Kidney (tissue), 14 donors: ENCODE measurements around the gene SLC48A1. TPM values are rescaled to one million over a fixed set of nuclear protein-coding genes. Genes with fewer than 3 reads are reported as not detected.
A peak's percentile ranks its signal among the peaks of the same experiment; 100 is the strongest.

Source experiments
- DNase-seq, 5 donors: peaks; one replicate each; pipeline ENCODE4 v3.0.0-alpha.2; 2013 to 2020
- FAIRE-seq: peaks from 2 replicates; lab custom pipeline; 2012; peaks lifted over from hg19 to GRCh38; lab: Jason Lieb, UNC
- H3K27ac ChIP-seq, 2 donors: one replicate each; pipeline ENCODE4 v1.7.0; 2013; ENCODE audit warnings: low read depth in 2 of 2, low read length in 2 of 2, inconsistent platforms in 1 of 2
- H3K27me3 ChIP-seq: one replicate; pipeline ENCODE4 v1.7.1; 2013; ENCODE audit warnings: low read length, inconsistent platforms; ENCODE audit not compliant: control insufficient read depth, insufficient read depth
- H3K36me3 ChIP-seq, 3 donors: one replicate each; pipeline versions ENCODE4 v1.7.0 to v1.7.1; 2013; ENCODE audit warnings: low read length in 3 of 3, control low read depth in 1 of 3, inconsistent platforms in 1 of 3; ENCODE audit not compliant: insufficient read depth in 3 of 3, control insufficient read depth in 2 of 3
- H3K4me1 ChIP-seq, 3 donors: one replicate each; pipeline versions ENCODE4 v1.7.0 to v1.7.1; 2013; ENCODE audit warnings: low read length in 3 of 3, inconsistent platforms in 1 of 3, low read depth in 1 of 3; ENCODE audit not compliant: control insufficient read depth in 2 of 3, insufficient read depth in 2 of 3
- H3K4me3 ChIP-seq, 3 donors: one replicate each; pipeline versions ENCODE4 v1.7.0 to v1.8.1; 2013; ENCODE audit warnings: low read length in 3 of 3, control low read depth in 1 of 3, inconsistent platforms in 1 of 3
- H3K9ac ChIP-seq, 3 donors: one replicate each; pipeline versions ENCODE4 v1.7.0 to v1.7.1; 2013; ENCODE audit warnings: low read length in 3 of 3, control low read depth in 1 of 3, inconsistent platforms in 1 of 3
- H3K9me3 ChIP-seq, 3 donors: one replicate each; pipeline versions ENCODE4 v1.7.0 to v1.7.1; 2013; ENCODE audit warnings: low read length in 3 of 3, control low read depth in 1 of 3, inconsistent platforms in 1 of 3; ENCODE audit not compliant: control insufficient read depth in 2 of 3, insufficient read depth in 1 of 3
- intact Hi-C: fragments of 100-400 bp; cut with DNase I; formaldehyde crosslinking; loops from one replicate; pipeline ENCODE4 v1.11.1; 2022
- polyA plus RNA-seq: library from polyadenylated mRNA; stranded (reverse); fragments of 350-450 nt; fragmentation: Illumina TruSeq; extraction: RNeasy Lipid Tissue Mini Kit (QIAGEN cat#74804); gene quantifications from one replicate; pipeline ENCODE4 v1.2.3, GENCODE V29; 2014; ENCODE audit warnings: low read depth, low replicate concordance; ENCODE audit not compliant: insufficient read depth
- total RNA-seq: library from RNA; stranded (reverse); fragmentation: NEBNext Ultra II Directional; extraction: Animal tissue kit (Norgen Biotek cat#: 25700); gene quantifications from one replicate; pipeline ENCODE4 v1.2.1, GENCODE V29; 2021
- TF ChIP-seq, protein P1 (sequence below): IDR thresholded peaks from 3 replicates; pipeline ENCODE4 v1.5.1; 2012; ENCODE audit warnings: mild to moderate bottlenecking, moderate library complexity, borderline replicate concordance; ENCODE audit not compliant: insufficient read depth; ENCODE audit errors: extremely low read depth
- donor health status: control.
- donor health status: control.
- donor health status: control.
- donor health status: control.
- donor health status: control.
- donor health status: DM: yes; HTN: yes; CAD: no.
- donor health status: Normal renal cell carcinoma (clear cell type).

Gene SLC48A1
- total and polyA plus RNA-seq, 2 donors from 2014 or later, result 56.9 to 69.9 TPM

DNA sequence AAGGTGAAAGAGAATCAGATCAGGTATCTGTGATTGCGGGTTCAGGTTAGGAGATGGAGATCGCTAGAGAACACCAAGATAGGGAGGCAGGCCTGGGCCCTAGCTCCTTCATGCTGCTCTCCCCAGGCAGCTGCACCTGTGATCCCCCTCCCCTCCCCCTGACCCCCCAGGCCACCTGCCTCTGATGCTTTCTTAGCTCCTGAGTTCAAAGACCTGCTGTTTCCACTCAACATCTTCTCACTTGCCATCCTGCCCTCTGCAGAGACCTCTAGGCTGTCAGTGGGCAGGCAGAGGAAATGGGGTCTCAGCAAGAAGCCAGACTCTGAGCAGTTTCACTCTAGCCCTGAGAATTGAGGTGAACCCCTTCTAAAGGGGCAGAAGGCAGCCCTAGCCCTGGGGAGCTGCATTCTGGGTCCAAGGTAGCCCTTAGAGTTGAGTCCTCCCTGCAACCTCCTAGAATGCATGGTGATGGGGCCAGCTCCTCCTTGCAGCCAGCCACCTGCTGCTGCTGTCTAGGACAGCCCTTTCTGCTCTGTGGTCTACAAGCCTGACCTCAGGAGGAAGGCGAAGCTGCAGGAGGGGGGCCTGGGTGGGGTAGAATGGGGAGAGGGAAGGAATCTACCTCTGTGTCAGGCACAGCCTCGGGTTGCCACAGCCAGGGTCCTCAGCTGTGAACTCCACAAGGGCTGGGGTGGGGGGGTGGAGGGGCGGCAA is 6.4 kb upstream of the SLC48A1 start:
- no peak for FAIRE-seq
- H3K4me1 ChIP-seq, result peaks cover 7 to 35% (median 28%) of the 10 kb centered on the region in 3 donors
- intact Hi-C loops, result no loop called here

DNA sequence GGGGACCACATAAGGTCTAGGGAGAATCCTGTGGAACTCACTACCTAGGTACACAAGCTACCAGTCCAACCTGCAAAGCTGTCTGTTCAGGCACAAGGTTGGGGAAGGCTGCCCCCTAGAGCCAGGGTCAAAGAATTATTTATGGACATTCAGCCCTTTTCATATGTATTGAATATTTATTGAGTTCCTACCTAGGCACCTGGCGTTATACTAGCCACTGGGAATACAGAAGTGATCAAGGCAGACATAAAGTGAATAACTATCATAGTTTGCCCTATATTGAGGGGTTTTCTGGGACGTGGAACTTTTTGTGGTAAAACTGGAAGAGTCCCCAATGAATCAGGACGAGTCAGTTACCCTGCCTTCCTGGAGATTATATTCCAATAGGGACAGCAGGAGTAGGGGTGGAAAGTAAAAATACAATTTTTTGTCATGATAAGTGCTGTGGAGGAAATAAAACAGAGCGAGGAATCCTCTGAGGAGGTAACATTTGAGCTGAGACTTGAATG is 5.8 kb upstream of the SLC48A1 start:
- no peaks in the 10 kb centered on the region for H3K27me3 ChIP-seq
- intact Hi-C loops, result no loop called here
- FAIRE-seq (no peak), DNase-seq (peak in 1 of 5 donors; percentile 68)
- H3K9me3 ChIP-seq, result no peaks in the 10 kb centered on the region
- H3K4me1 ChIP-seq, result peaks cover 7 to 31% (median 22%) of the 10 kb centered on the region in 3 donors
- TF ChIP-seq, protein P1, sequence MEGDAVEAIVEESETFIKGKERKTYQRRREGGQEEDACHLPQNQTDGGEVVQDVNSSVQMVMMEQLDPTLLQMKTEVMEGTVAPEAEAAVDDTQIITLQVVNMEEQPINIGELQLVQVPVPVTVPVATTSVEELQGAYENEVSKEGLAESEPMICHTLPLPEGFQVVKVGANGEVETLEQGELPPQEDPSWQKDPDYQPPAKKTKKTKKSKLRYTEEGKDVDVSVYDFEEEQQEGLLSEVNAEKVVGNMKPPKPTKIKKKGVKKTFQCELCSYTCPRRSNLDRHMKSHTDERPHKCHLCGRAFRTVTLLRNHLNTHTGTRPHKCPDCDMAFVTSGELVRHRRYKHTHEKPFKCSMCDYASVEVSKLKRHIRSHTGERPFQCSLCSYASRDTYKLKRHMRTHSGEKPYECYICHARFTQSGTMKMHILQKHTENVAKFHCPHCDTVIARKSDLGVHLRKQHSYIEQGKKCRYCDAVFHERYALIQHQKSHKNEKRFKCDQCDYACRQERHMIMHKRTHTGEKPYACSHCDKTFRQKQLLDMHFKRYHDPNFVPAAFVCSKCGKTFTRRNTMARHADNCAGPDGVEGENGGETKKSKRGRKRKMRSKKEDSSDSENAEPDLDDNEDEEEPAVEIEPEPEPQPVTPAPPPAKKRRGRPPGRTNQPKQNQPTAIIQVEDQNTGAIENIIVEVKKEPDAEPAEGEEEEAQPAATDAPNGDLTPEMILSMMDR, result peak; percentile 75
- H3K4me3 ChIP-seq, result no peak overlapping the region
- no peak overlapping the region for H3K9ac ChIP-seq
- no peaks in the 10 kb centered on the region for H3K36me3 ChIP-seq
- H3K27ac ChIP-seq, result no peak overlapping the region

More for the DNA sequence above, 6.4 kb upstream of the SLC48A1 start:
- DNase-seq, result peak in 1 of 5 donors; percentile 46
- Histone ChIP-seq H3K4me3 (no peak overlapping the region), H3K27ac (no peak overlapping the region), H3K9me3 (no peaks in the 10 kb centered on the region), H3K36me3 (no peaks in the 10 kb centered on the region), H3K27me3 (no peaks in the 10 kb centered on the region), H3K9ac (no peak overlapping the region)
- TF ChIP-seq, protein P1, result no peak

DNA sequence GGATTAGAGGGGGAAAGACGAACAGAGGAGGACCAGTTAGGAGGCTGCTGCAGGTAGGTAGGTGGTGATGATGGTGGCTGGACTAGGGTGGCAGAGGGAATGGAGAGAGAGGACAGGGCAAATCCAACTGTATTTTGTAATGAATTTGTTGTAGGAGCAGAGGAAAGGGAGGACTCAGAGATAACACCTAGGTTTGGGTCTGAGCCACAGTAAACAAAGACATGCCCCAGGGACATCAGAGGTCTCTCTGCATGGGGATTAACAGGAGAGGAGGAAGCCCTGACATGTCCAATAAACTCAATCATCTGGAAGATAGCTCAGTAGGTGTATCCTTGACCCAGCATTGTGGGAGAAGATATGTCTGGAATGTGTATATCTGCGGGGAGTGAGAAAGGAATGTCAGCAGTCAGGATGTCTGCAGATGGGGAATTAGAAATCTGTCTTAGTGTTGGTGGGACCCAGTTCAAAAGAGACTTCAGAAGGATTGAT is 4.7 kb upstream of the SLC48A1 start:
- TF ChIP-seq, protein P1, result no peak
- Histone ChIP-seq H3K4me3 (no peak overlapping the region), H3K27me3 (no peaks in the 10 kb centered on the region), H3K4me1 (peaks cover 0 to 24% (median 11%) of the 10 kb centered on the region in 3 donors), H3K36me3 (no peaks in the 10 kb centered on the region), H3K9ac (no peak overlapping the region), H3K9me3 (no peaks in the 10 kb centered on the region), H3K27ac (no peak overlapping the region)
- FAIRE-seq, result no peak
- peak in 2 of 5 donors; percentile 65 to 78 for DNase-seq
- intact Hi-C loops, result no loop called here
